CD14-positive monocyte (primary cell): Measurements from ENCODE around the gene PIEZO2. TPM values are rescaled to one million over a fixed set of nuclear protein-coding genes. Genes with fewer than 3 reads are reported as not detected.
A peak's percentile ranks its signal among the peaks of the same experiment; 100 is the strongest.

Experiments
- DNase-seq, 3 donors: peaks; one replicate each; pipeline ENCODE4 v3.0.0-alpha.2; 2011 to 2022
- H2AFZ ChIP-seq: 2 replicates; pipeline ENCODE4 v1.6.0; 2012; ENCODE audit warnings: mild to moderate bottlenecking, low read depth, low read length, inconsistent platforms; ENCODE audit not compliant: insufficient read depth, poor library complexity, severe bottlenecking
- H3K27ac ChIP-seq, 2 donors: 1 replicate in 1 of 2; 2 replicates in 1 of 2; pipeline ENCODE4 v1.5.1; 2012 to 2013; ENCODE audit warnings: low read length in 2 of 2, control low read depth in 1 of 2, inconsistent platforms in 1 of 2, low read depth in 1 of 2, mild to moderate bottlenecking in 1 of 2
- H3K27me3 ChIP-seq, 2 donors: one replicate each; pipeline versions ENCODE4 v1.6.0 to v1.6.1; 2011 to 2013; ENCODE audit warnings: low read length in 2 of 2; ENCODE audit not compliant: control insufficient read depth in 2 of 2, insufficient read depth in 2 of 2
- H3K36me3 ChIP-seq, 2 donors: replicated peaks in 1 of 2; 1 replicate in 1 of 2; 2 replicates in 1 of 2; pipeline versions ENCODE4 v1.5.1 to v1.6.1; 2012 to 2013; ENCODE audit warnings: low read length in 2 of 2, control low read depth in 1 of 2, inconsistent platforms in 1 of 2, mild to moderate bottlenecking in 1 of 2; ENCODE audit not compliant: insufficient read depth in 2 of 2, control insufficient read depth in 1 of 2
- H3K4me1 ChIP-seq, 2 donors: 1 replicate in 1 of 2; 2 replicates in 1 of 2; pipeline versions ENCODE4 v1.5.1 to v1.6.1; 2012 to 2013; ENCODE audit warnings: low read length in 2 of 2, control low read depth in 1 of 2, inconsistent platforms in 1 of 2, mild to moderate bottlenecking in 1 of 2, moderate library complexity in 1 of 2; ENCODE audit not compliant: insufficient read depth in 2 of 2, control insufficient read depth in 1 of 2
- H3K4me2 ChIP-seq: replicated peaks from 2 replicates; pipeline ENCODE3; 2012; ENCODE audit warnings: low read length, moderate library complexity, mild to moderate bottlenecking; ENCODE audit not compliant: poor library complexity, severe bottlenecking; ENCODE audit errors: extremely low read depth
- H3K4me3 ChIP-seq, 3 experiments: fragments of 200-600 bp in 1 of 3; sonication (generic) in 1 of 3; replicated peaks in 1 of 3; 1 replicate in 2 of 3; 2 replicates in 1 of 3; pipeline ENCODE4 v1.5.1; 2011 to 2013; ENCODE audit warnings: low read length in 3 of 3, mild to moderate bottlenecking in 3 of 3, control low read depth in 2 of 3, low read depth in 2 of 3, inconsistent platforms in 1 of 3, moderate library complexity in 1 of 3
- H3K79me2 ChIP-seq: 2 replicates; pipeline ENCODE4 v1.6.0; 2012; ENCODE audit warnings: mild to moderate bottlenecking, control low read depth, inconsistent platforms, low read length, moderate library complexity; ENCODE audit not compliant: insufficient read depth
- H3K9ac ChIP-seq: 2 replicates; pipeline ENCODE4 v1.6.0; 2017; ENCODE audit warnings: low read length, mild to moderate bottlenecking; ENCODE audit not compliant: insufficient read depth, poor library complexity, severe bottlenecking
- H3K9me3 ChIP-seq, 2 donors: replicated peaks in 1 of 2; 1 replicate in 1 of 2; 2 replicates in 1 of 2; pipeline versions ENCODE4 v1.5.1 to v1.6.1; 2012 to 2013; ENCODE audit warnings: low read length in 2 of 2, control low read depth in 1 of 2; ENCODE audit not compliant: control insufficient read depth in 1 of 2, insufficient read depth in 1 of 2
- H4K20me1 ChIP-seq: 2 replicates; pipeline ENCODE4 v1.6.0; 2012; ENCODE audit warnings: mild to moderate bottlenecking, low read length, control low read depth, moderate library complexity; ENCODE audit not compliant: insufficient read depth
- H3K27ac Mint-ChIP-seq, 7 donors: one replicate each; pipeline ENCODE4 v1.8.0; 2020; ENCODE audit warnings: mild to moderate bottlenecking in 7 of 7, mixed read lengths in 7 of 7, moderate library complexity in 6 of 7, inconsistent platforms in 2 of 7
- H3K27me3 Mint-ChIP-seq, 3 donors: one replicate each; pipeline ENCODE4 v1.8.0; 2021 to 2022; ENCODE audit warnings: low read depth in 3 of 3, mild to moderate bottlenecking in 3 of 3, mixed read lengths in 3 of 3, moderate library complexity in 3 of 3, inconsistent platforms in 1 of 3
- H3K36me3 Mint-ChIP-seq, 2 donors: one replicate each; pipeline ENCODE4 v1.8.0; 2020; ENCODE audit warnings: mixed read lengths in 2 of 2, inconsistent platforms in 1 of 2, mild to moderate bottlenecking in 1 of 2
- H3K4me1 Mint-ChIP-seq: one replicate; pipeline ENCODE4 v1.8.0; 2020; ENCODE audit warnings: mild to moderate bottlenecking, mixed read lengths
- H3K4me3 Mint-ChIP-seq, 2 donors: one replicate each; pipeline ENCODE4 v1.8.0; 2020; ENCODE audit warnings: mild to moderate bottlenecking in 2 of 2, mixed read lengths in 2 of 2, moderate library complexity in 1 of 2
- H3K9me3 Mint-ChIP-seq, 7 donors: one replicate each; pipeline ENCODE4 v1.8.0; 2020 to 2022; ENCODE audit warnings: mixed read lengths in 7 of 7, mild to moderate bottlenecking in 6 of 7, moderate library complexity in 6 of 7, inconsistent platforms in 2 of 7
- WGBS: methylation state at CpG from one replicate; pipeline ENCODE4 v1.1.5; 2013; ENCODE audit warnings: missing lambda C conversion rate; ENCODE audit not compliant: insufficient coverage; 5-methylcytosine and 5-hydroxymethylcytosine counted together
- intact Hi-C, 2 donors: fragments of 100-400 bp; cut with micrococcal nuclease; formaldehyde crosslinking; loops; one replicate each; pipeline versions ENCODE4 v1.15.0 to v1.15.1; 2023
- polyA plus RNA-seq, 3 donors: library from polyadenylated mRNA; depleted of rRNA in 1 of 3; unstranded in 2 of 3; stranded (reverse) in 1 of 3; fragments of 300-500 nt in 2 of 3; fragments of >200 nt in 1 of 3; fragmentation: Illumina TruSeq in 2 of 3; gene quantifications; 1 replicate in 2 of 3; 2 replicates in 1 of 3; pipeline ENCODE4 v1.2.3, GENCODE V29; 2012 to 2021
- TF ChIP-seq, protein P1 (sequence below): fragments of 200-600 bp; IDR thresholded peaks from one replicate; pipeline ENCODE4 v1.8.0; 2022; ENCODE audit warnings: antibody characterized with exemption, mild to moderate bottlenecking

PIEZO2 gene
- polyA plus RNA-seq, 3 donors = not detected

DNA sequence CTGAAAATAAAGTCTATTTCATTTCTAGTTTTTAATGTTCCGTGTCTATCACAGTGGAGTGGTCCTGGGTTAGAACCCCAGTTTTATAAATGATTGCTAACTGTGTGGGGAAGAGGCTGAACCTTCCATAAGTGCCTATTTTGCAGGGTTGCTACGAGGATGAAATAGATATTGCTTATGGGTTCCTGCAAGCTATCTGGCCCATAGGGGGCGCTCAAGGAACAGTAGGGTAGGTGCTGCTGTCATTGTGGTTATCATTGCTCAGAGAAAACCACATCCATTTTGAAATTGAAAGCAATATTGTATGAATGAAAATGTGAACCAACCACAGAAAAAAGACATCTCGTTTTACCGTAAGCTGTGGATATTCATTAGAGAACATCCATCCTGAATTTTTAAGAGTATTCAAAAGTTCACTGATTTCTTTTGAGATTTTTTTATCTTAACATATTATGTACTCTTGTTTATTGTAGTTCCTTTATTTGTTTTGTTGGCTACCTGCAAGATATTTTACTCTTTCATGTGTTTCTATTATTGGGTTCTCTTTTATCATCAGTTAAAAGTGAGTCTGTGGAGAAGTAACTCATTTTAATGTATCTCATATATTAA lies 362.0 kb downstream of the PIEZO2 start:
- TF ChIP-seq, protein P1, sequence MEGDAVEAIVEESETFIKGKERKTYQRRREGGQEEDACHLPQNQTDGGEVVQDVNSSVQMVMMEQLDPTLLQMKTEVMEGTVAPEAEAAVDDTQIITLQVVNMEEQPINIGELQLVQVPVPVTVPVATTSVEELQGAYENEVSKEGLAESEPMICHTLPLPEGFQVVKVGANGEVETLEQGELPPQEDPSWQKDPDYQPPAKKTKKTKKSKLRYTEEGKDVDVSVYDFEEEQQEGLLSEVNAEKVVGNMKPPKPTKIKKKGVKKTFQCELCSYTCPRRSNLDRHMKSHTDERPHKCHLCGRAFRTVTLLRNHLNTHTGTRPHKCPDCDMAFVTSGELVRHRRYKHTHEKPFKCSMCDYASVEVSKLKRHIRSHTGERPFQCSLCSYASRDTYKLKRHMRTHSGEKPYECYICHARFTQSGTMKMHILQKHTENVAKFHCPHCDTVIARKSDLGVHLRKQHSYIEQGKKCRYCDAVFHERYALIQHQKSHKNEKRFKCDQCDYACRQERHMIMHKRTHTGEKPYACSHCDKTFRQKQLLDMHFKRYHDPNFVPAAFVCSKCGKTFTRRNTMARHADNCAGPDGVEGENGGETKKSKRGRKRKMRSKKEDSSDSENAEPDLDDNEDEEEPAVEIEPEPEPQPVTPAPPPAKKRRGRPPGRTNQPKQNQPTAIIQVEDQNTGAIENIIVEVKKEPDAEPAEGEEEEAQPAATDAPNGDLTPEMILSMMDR = peak; percentile 96
- Histone ChIP-seq H4K20me1 (no peaks in the 10 kb centered on the region), H3K4me1 (peaks cover 36 to 50% of the 10 kb centered on the region in 2 donors), H3K36me3 (no peaks in the 10 kb centered on the region), H3K9me3 (no peaks in the 10 kb centered on the region), H3K27me3 (no peaks in the 10 kb centered on the region), H3K27ac (no peak overlapping the region), H3K79me2 (no peaks in the 10 kb centered on the region), H2AFZ (no peak overlapping the region), H3K9ac (no peak overlapping the region), H3K4me3 (no peak overlapping the region), H3K4me2 (peak overlapping the region; percentile 48)
- peak; percentile 85 to 88 (median 87) for DNase-seq
- intact Hi-C loops = loop anchor here in 1 of 2 donors (5.0 kb wide), 1 partner anchor 255 kb away; no protein-coding TSS in a partner anchor
- 0% methylated on average over 1 of the region's 5 CpGs for WGBS
- Mint-ChIP-seq H3K4me1 (peaks cover 45% of the 10 kb centered on the region), H3K27me3 (peaks cover 2 to 9% (median 6%) of the 10 kb centered on the region in 3 donors), H3K4me3 (no peak overlapping the region), H3K27ac (peak overlapping the region in 2 of 7 donors; percentile 30 to 43), H3K9me3 (peaks cover 0 to 3% (median 0%) of the 10 kb centered on the region in 7 donors), H3K36me3 (no peaks in the 10 kb centered on the region)

DNA sequence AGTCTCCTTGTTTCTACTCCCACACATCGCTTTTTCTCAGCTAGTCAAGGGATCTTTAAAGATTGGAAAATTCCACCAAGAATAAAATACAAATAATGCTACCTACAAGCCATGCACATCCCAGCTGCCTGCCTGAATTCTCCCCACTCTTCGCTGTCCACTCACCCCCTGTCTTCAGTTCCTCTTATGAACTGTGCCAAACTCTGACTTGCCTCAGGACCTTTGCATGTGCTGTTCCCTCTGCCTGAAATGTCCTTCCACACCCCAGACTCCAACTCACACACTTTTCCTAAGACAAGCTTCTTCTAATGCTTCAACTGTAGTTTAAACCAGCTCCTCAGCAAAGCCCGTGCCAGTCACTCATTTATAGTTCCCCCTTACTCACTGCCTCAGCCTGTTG lies 363.6 kb downstream of the PIEZO2 start:
- no peaks in the 10 kb centered on the region for H3K36me3 ChIP-seq
- intact Hi-C loops = loop anchor here in 1 of 2 donors (5.0 kb wide), 1 partner anchor 257 kb away; no protein-coding TSS in a partner anchor
- TF ChIP-seq, protein P1 = no peak
- Mint-ChIP-seq H3K4me3 (peak overlapping the region in 1 of 2 donors; percentile 6), H3K9me3 (peaks cover 0 to 3% (median 0%) of the 10 kb centered on the region in 7 donors), H3K27ac (no peak overlapping the region), H3K36me3 (no peaks in the 10 kb centered on the region), H3K4me1 (peaks cover 29% of the 10 kb centered on the region), H3K27me3 (peaks cover 2 to 11% (median 6%) of the 10 kb centered on the region in 3 donors)
- no peaks in the 10 kb centered on the region for H4K20me1 ChIP-seq
- H3K27me3 ChIP-seq = no peaks in the 10 kb centered on the region
- peaks cover 20 to 34% of the 10 kb centered on the region in 2 donors for H3K4me1 ChIP-seq
- H3K9me3 ChIP-seq = no peaks in the 10 kb centered on the region
- no peak overlapping the region for H3K9ac ChIP-seq
- H3K79me2 ChIP-seq = no peaks in the 10 kb centered on the region
- 63% methylated on average over 3 of the region's 3 CpGs for WGBS
- no peak overlapping the region for H3K4me3 ChIP-seq
- no peak overlapping the region for H2AFZ ChIP-seq
- H3K27ac ChIP-seq = no peak overlapping the region
- H3K4me2 ChIP-seq = no peak overlapping the region
- DNase-seq = no peak
